MCF 10A (cell line): ENCODE results near the gene MAP2K7. TPM values are rescaled to one million over a fixed set of nuclear protein-coding genes. Genes with fewer than 3 reads are reported as not detected.

Experiments used
- BruUV-seq: library from RNA; stranded (reverse); fragments of 400-500 nt; replicated peaks from 2 replicates; lab custom pipeline; 2021; lab: Mats Ljungman, UMichigan
- CTCF ChIA-PET: fragments of 300-600 bp; sonication (Branson Sonifier 250); formaldehyde crosslinking; extraction: SDS; loops from one replicate; lab custom pipeline; 2021; ENCODE audit warnings: antibody characterized with exemption, inconsistent platforms; lab: Yijun Ruan, JAX
- POLR2A ChIA-PET: fragments of 300-600, 350-650 bp; sonication (Branson Sonifier 250); formaldehyde crosslinking; extraction: SDS; loops from one replicate; lab custom pipeline; 2020; ENCODE audit warnings: antibody characterized with exemption, inconsistent platforms; lab: Yijun Ruan, JAX
- DNase-seq: peaks from one replicate; pipeline ENCODE4 v3.0.0-alpha.2; 2018; ENCODE audit not compliant: unreplicated experiment
- H3K27ac Mint-ChIP-seq: one replicate; pipeline ENCODE4 v1.8.0; 2022; ENCODE audit warnings: mild to moderate bottlenecking, low read depth, mixed read lengths; ENCODE audit not compliant: unreplicated experiment
- H3K27me3 Mint-ChIP-seq: one replicate; pipeline ENCODE4 v1.8.0; 2022; ENCODE audit warnings: mixed read lengths; ENCODE audit not compliant: insufficient read depth, unreplicated experiment
- H3K36me3 Mint-ChIP-seq: one replicate; pipeline ENCODE4 v1.8.0; 2022; ENCODE audit warnings: mild to moderate bottlenecking, moderate library complexity, mixed read lengths; ENCODE audit not compliant: insufficient read depth, unreplicated experiment
- H3K4me1 Mint-ChIP-seq: one replicate; pipeline ENCODE4 v1.8.0; 2022; ENCODE audit warnings: mixed read lengths; ENCODE audit not compliant: insufficient read depth, unreplicated experiment
- H3K4me3 Mint-ChIP-seq: one replicate; pipeline ENCODE4 v1.8.0; 2022; ENCODE audit warnings: mild to moderate bottlenecking, moderate library complexity, mixed read lengths; ENCODE audit not compliant: unreplicated experiment
- H3K9me3 Mint-ChIP-seq: one replicate; pipeline ENCODE4 v1.8.0; 2022; ENCODE audit warnings: mixed read lengths; ENCODE audit not compliant: unreplicated experiment
- intact Hi-C: fragments of 100-400 bp; cut with micrococcal nuclease; formaldehyde crosslinking; loops from 2 replicates; pipeline ENCODE4 v1.14.1; 2022
- total RNA-seq: library from RNA; stranded (reverse); gene quantifications from 2 replicates; pipeline ENCODE4 v1.2.3, GENCODE V29; 2022
- TF ChIP-seq, protein P1 (sequence below): fragments of 200-600 bp; IDR thresholded peaks from one replicate; pipeline ENCODE4 v1.8.0; 2022; ENCODE audit warnings: antibody characterized with exemption, mild to moderate bottlenecking; ENCODE audit not compliant: unreplicated experiment

The MAP2K7 gene
- total RNA-seq, 1 experiment from 2014 or later, result 36.3 TPM

DNA sequence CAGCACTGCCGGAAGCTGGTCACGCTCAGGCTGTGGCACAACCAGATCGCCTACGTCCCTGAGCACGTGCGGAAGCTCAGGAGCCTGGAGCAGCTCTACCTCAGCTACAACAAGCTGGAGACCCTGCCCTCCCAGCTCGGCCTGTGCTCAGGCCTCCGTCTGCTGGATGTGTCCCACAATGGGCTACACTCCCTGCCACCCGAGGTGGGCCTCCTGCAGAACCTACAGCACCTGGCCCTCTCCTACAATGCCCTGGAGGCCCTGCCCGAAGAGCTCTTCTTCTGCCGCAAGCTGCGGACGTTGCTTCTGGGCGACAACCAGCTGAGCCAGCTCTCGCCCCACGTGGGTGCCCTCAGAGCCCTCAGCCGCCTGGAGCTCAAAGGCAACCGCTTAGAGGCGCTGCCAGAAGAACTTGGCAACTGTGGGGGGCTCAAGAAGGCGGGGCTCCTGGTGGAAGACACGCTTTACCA is 3.2 kb upstream of the MAP2K7 start:
- Mint-ChIP-seq H3K27ac (no peak overlapping the region), H3K4me3 (peak overlapping the region; percentile 50)
- no peak for DNase-seq

DNA sequence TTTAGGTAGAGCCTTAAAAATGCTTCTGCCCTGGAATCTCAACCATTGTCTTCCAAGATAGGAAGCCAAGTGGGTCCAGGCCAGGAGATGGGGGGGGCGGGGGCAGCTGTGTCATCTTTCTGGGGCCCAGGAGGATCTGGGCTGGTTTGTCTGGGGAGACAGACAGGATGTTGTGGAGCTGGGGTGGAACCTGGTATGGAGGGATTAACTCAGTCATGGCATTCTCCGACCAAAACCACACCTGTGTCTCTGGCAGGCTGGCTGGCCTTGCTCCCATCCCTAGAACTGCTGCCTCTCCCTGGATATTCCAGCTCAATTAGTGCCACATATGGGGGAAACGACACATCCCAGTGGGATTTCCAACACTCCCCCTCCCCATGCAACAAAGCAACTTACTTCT is 2.7 kb upstream of the MAP2K7 start:
- intact Hi-C loops, result loop anchor here (5.0 kb wide), 1 partner anchor 49 kb away; no protein-coding TSS in a partner anchor
- no TSS peak for BruUV-seq
- H3K36me3 Mint-ChIP-seq, result peaks cover 27% of the 10 kb centered on the region
- peak overlapping the region; percentile 50 for H3K4me3 Mint-ChIP-seq
- ChIA-PET POLR2A (interaction anchor here (0.6 to 8.7 kb wide), 22 partner anchors 11 to 809 kb away, joined by 3 to 91 read pairs (median 4); partner anchors contain the start of genes LRRC8E, PET100, SNAPC2 and TIMM44), CTCF (interaction anchor here (0.6 to 2.7 kb wide), 13 partner anchors 11 to 938 kb away, joined by 3 to 18 read pairs (median 5); partner anchors contain the start of gene TRAPPC5)
- TF ChIP-seq, protein P1, sequence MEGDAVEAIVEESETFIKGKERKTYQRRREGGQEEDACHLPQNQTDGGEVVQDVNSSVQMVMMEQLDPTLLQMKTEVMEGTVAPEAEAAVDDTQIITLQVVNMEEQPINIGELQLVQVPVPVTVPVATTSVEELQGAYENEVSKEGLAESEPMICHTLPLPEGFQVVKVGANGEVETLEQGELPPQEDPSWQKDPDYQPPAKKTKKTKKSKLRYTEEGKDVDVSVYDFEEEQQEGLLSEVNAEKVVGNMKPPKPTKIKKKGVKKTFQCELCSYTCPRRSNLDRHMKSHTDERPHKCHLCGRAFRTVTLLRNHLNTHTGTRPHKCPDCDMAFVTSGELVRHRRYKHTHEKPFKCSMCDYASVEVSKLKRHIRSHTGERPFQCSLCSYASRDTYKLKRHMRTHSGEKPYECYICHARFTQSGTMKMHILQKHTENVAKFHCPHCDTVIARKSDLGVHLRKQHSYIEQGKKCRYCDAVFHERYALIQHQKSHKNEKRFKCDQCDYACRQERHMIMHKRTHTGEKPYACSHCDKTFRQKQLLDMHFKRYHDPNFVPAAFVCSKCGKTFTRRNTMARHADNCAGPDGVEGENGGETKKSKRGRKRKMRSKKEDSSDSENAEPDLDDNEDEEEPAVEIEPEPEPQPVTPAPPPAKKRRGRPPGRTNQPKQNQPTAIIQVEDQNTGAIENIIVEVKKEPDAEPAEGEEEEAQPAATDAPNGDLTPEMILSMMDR, result no peak
- no peaks in the 10 kb centered on the region for H3K27me3 Mint-ChIP-seq
- peak overlapping the region; percentile 46 for H3K27ac Mint-ChIP-seq
- DNase-seq, result peak; percentile 79
- peaks cover 31% of the 10 kb centered on the region for H3K4me1 Mint-ChIP-seq
- no peaks in the 10 kb centered on the region for H3K9me3 Mint-ChIP-seq

More for the DNA sequence above, 3.2 kb upstream of the MAP2K7 start:
- Mint-ChIP-seq H3K36me3 (peaks cover 22% of the 10 kb centered on the region), H3K27me3 (no peaks in the 10 kb centered on the region), H3K4me1 (peaks cover 26% of the 10 kb centered on the region), H3K9me3 (no peaks in the 10 kb centered on the region)
- ChIA-PET POLR2A (interaction anchor here (0.6 to 8.7 kb wide), 13 partner anchors 11 to 809 kb away, joined by 3 to 91 read pairs (median 4); partner anchors contain the start of genes LRRC8E and TIMM44), CTCF (interaction anchor here (0.6 to 2.7 kb wide), 11 partner anchors 11 to 220 kb away, joined by 3 to 18 read pairs (median 5); partner anchors contain the start of gene TRAPPC5)
- intact Hi-C loops, result loop anchor here (5.0 kb wide), 1 partner anchor 48 kb away; no protein-coding TSS in a partner anchor
- BruUV-seq, result no TSS peak
- TF ChIP-seq, protein P1, result no peak

DNA sequence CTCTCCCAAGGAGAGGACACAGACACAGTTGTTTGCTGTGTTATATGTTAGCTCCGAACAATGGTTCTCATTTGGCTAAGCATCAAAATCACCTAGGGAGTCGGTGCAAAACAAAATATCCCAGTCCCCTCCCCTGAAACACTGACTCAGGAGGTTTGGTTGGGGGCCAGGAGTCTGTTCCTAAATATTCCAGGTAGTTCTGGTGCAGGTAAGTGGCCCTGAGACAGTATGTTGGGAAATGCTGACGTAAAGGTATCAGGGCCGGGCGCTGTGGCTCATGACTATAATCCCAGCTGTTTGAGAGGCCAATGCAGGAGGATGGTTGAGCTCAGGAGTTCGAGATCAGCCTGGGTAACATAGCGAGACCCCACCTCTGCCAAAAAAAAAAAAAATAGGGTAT is 2.3 kb upstream of the MAP2K7 start:
- H3K27me3 Mint-ChIP-seq, result no peaks in the 10 kb centered on the region
- intact Hi-C loops, result loop anchor here (5.0 kb wide), 1 partner anchor 49 kb away; no protein-coding TSS in a partner anchor
- peak; percentile 94 for DNase-seq
- TF ChIP-seq, protein P1, result no peak
- peaks cover 32% of the 10 kb centered on the region for H3K4me1 Mint-ChIP-seq
- peaks cover 27% of the 10 kb centered on the region for H3K36me3 Mint-ChIP-seq
- peak overlapping the region; percentile 46 for H3K27ac Mint-ChIP-seq
- H3K9me3 Mint-ChIP-seq, result no peaks in the 10 kb centered on the region
- ChIA-PET CTCF (interaction anchor here (0.6 to 2.7 kb wide), 14 partner anchors 12 to 938 kb away, joined by 3 to 18 read pairs (median 5); partner anchors contain the start of gene TRAPPC5), POLR2A (interaction anchor here (0.6 to 8.7 kb wide), 22 partner anchors 12 to 623 kb away, joined by 3 to 91 read pairs (median 4); partner anchors contain the start of genes LRRC8E, PET100, SNAPC2 and TIMM44)
- no TSS peak for BruUV-seq
- peak overlapping the region; percentile 50 for H3K4me3 Mint-ChIP-seq

DNA sequence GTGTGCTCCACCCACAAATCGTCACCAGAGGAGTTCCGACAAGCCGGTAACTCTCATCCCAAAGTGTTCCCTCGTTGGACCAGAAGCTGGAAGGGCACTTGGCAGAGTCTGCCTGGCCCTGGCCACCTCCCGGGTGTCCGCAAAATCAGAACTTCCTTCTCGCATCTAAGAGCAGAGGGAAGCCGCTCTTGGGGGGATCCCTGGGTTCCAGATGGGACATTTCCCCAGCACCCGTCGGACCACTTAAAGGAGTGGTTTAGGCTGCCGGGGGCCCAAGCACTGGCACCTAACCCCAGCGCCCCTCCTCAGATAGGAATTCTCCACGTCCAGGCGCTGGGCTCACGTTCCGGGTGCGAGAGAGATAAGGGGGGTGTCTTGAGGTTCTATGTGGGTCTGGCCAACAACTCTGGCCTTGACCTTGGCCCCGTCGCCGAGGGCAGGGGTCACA is 857 bp upstream of the MAP2K7 start:
- BruUV-seq, result TSS peak; percentile 80
- Mint-ChIP-seq H3K4me3 (peak overlapping the region; percentile 97), H3K36me3 (peaks cover 27% of the 10 kb centered on the region), H3K9me3 (no peaks in the 10 kb centered on the region), H3K27ac (peak overlapping the region; percentile 98), H3K4me1 (peaks cover 32% of the 10 kb centered on the region), H3K27me3 (no peaks in the 10 kb centered on the region)
- DNase-seq, result no peak
- CTCF ChIA-PET, result interaction anchor here (0.9 to 2.0 kb wide), 5 partner anchors 18 to 53 kb away, joined by 3 to 12 read pairs (median 4); no protein-coding TSS in a partner anchor
- TF ChIP-seq, protein P1, result no peak
- POLR2A ChIA-PET, result interaction anchor here (0.6 to 8.7 kb wide), 19 partner anchors 9 to 273 kb away, joined by 3 to 91 read pairs (median 5); partner anchors contain the start of genes EVI5L, LRRC8E, PET100 and SNAPC2
- intact Hi-C loops, result loop anchor here (1.0 to 5.0 kb wide), 2 partner anchors 34 to 51 kb away; no protein-coding TSS in a partner anchor
